ENCODE results near the gene PDZK1.
"Not testable (repeated sequence)": the region's sequence is repeated elsewhere in the genome, so short reads cannot be mapped to it uniquely, and the experiment has no call there.

The PDZK1 gene

GRCh38 chr1:145688328-145688727 is 18.8 kb downstream of the PDZK1 start:
- Mint-ChIP-seq H3K9me3 (no peaks in the 10 kb centered on the region), H3K27ac (peak overlapping the region in 1 of 3 experiments; percentile 41), H3K27me3 (ENCODE audit: low read depth) (peaks cover 4% of the 10 kb centered on the region), H3K4me1 (peaks cover 24% of the 10 kb centered on the region), H3K4me3 (no peak overlapping the region), H3K36me3 (ENCODE audit: low read depth) (peaks cover 19% of the 10 kb centered on the region)
- no peak for TF ChIP-seq CTCF (IDR thresholded peaks at IDR 0.05; ENCODE audit: unreplicated experiment in 3 of 3)

GRCh38 chr1:145686078-145686477 is 21.1 kb downstream of the PDZK1 start:
- peaks cover 18% of the 10 kb centered on the region for H3K4me1 Mint-ChIP-seq
- not testable (repeated sequence) for H3K9me3 Mint-ChIP-seq; H3K27me3 Mint-ChIP-seq (ENCODE audit: low read depth); H3K4me3 Mint-ChIP-seq; H3K27ac Mint-ChIP-seq
- H3K36me3 Mint-ChIP-seq (ENCODE audit: low read depth) = peaks cover 16% of the 10 kb centered on the region

- not testable (repeated sequence) for H3K27me3 Mint-ChIP-seq (ENCODE audit: low read depth); H3K4me1 Mint-ChIP-seq; H3K9me3 Mint-ChIP-seq; H3K27ac Mint-ChIP-seq; H3K4me3 Mint-ChIP-seq
- H3K36me3 Mint-ChIP-seq (ENCODE audit: low read depth) = peaks cover 16% of the 10 kb centered on the region
Measured at GRCh38 chr1:145684858-145685257, 22.3 kb downstream of the PDZK1 start.

GRCh38 chr1:145673217-145673616 is 34.0 kb downstream of the PDZK1 start:
- not testable (repeated sequence) for H3K4me3 Mint-ChIP-seq; H3K9me3 Mint-ChIP-seq; H3K27ac Mint-ChIP-seq; H3K4me1 Mint-ChIP-seq; H3K27me3 Mint-ChIP-seq (ENCODE audit: low read depth)
- H3K36me3 Mint-ChIP-seq (ENCODE audit: low read depth) = peaks cover 16% of the 10 kb centered on the region

GRCh38 chr1:145670995-145671745 is 36.0 kb downstream of the PDZK1 start:
- not testable (repeated sequence) for H3K4me3 Mint-ChIP-seq; H3K27ac Mint-ChIP-seq; H3K9me3 Mint-ChIP-seq; H3K4me1 Mint-ChIP-seq; H3K27me3 Mint-ChIP-seq (ENCODE audit: low read depth)
- peaks cover 23% of the 10 kb centered on the region for H3K36me3 Mint-ChIP-seq (ENCODE audit: low read depth)

- H3K27me3 Mint-ChIP-seq (ENCODE audit: low read depth); H3K9me3 Mint-ChIP-seq; H3K4me1 Mint-ChIP-seq; H3K4me3 Mint-ChIP-seq: not testable (repeated sequence)
- Mint-ChIP-seq H3K27ac (peak overlapping the region in 1 of 3 experiments; percentile 40), H3K36me3 (ENCODE audit: low read depth) (peaks cover 23% of the 10 kb centered on the region)
Measured at GRCh38 chr1:145665015-145665414, 42.2 kb downstream of the PDZK1 start.

- H3K27ac Mint-ChIP-seq; H3K4me1 Mint-ChIP-seq; H3K27me3 Mint-ChIP-seq (ENCODE audit: low read depth); H3K9me3 Mint-ChIP-seq; H3K4me3 Mint-ChIP-seq: not testable (repeated sequence)
- H3K36me3 Mint-ChIP-seq (ENCODE audit: low read depth) = peaks cover 19% of the 10 kb centered on the region
Measured at GRCh38 chr1:145662502-145662901, 44.7 kb downstream of the PDZK1 start.

- peaks cover 31% of the 10 kb centered on the region for H3K36me3 Mint-ChIP-seq (ENCODE audit: low read depth)
- H3K27ac Mint-ChIP-seq = not testable (repeated sequence)
Measured at GRCh38 chr1:145656245-145656943, 50.8 kb downstream of the PDZK1 start.

GRCh38 chr1:145643990-145644389 is 63.2 kb downstream of the PDZK1 start:
- not testable (repeated sequence) for H3K36me3 Mint-ChIP-seq (ENCODE audit: low read depth); H3K27ac Mint-ChIP-seq; H3K4me3 Mint-ChIP-seq; H3K4me1 Mint-ChIP-seq; H3K9me3 Mint-ChIP-seq; H3K27me3 Mint-ChIP-seq (ENCODE audit: low read depth)

More at GRCh38 chr1:145656245-145656943, 50.8 kb downstream of the PDZK1 start:
- H3K4me1 Mint-ChIP-seq; H3K9me3 Mint-ChIP-seq; H3K27me3 Mint-ChIP-seq (ENCODE audit: low read depth); H3K4me3 Mint-ChIP-seq: not testable (repeated sequence)

GRCh38 chr1:145641886-145642285 is 65.3 kb downstream of the PDZK1 start:
- H3K27me3 Mint-ChIP-seq (ENCODE audit: low read depth); H3K4me1 Mint-ChIP-seq; H3K9me3 Mint-ChIP-seq; H3K4me3 Mint-ChIP-seq; H3K27ac Mint-ChIP-seq; H3K36me3 Mint-ChIP-seq (ENCODE audit: low read depth): not testable (repeated sequence)

GRCh38 chr1:145636237-145636636 is 70.9 kb downstream of the PDZK1 start:
- H3K4me3 Mint-ChIP-seq, H3K27ac Mint-ChIP-seq: not testable (repeated sequence)

GRCh38 chr1:145622177-145622576 is 85.0 kb downstream of the PDZK1 start:
- not testable (repeated sequence) for H3K27me3 Mint-ChIP-seq (ENCODE audit: low read depth); H3K4me3 Mint-ChIP-seq; H3K9me3 Mint-ChIP-seq; H3K36me3 Mint-ChIP-seq (ENCODE audit: low read depth); H3K4me1 Mint-ChIP-seq; H3K27ac Mint-ChIP-seq

More at GRCh38 chr1:145636237-145636636, 70.9 kb downstream of the PDZK1 start:
- not testable (repeated sequence) for H3K9me3 Mint-ChIP-seq; H3K4me1 Mint-ChIP-seq; H3K36me3 Mint-ChIP-seq (ENCODE audit: low read depth); H3K27me3 Mint-ChIP-seq (ENCODE audit: low read depth)
